Measurements from ENCODE around the gene MAML3.

Gene MAML3

DNA sequence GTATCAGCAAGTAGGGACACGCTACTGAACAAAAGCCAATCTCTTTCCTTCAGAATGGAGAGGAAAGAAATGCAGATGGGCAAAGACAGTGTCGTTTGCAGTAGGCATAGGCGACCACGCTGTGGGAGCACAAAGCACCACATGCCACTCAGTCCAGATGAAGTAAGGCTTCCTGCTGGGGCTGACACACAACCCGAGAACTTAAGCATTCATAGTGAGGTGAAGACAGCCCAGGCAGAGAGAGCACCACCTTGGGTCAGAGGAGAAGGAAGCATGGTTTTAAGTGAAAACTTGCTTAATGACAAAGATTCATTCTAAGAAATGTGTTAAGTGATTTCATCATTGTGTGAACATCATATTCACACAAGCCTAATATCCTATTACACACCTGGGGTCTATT is 249.6 kb downstream of the MAML3 start:
- no peak overlapping the region for H3K4me3 ChIP-seq (replicated peaks; ENCODE audit: low read depth, low read length)
- TF ChIP-seq CTCF (IDR thresholded peaks at IDR 0.05; ENCODE audit: low read depth, low read length, missing control alignments): no peak

DNA sequence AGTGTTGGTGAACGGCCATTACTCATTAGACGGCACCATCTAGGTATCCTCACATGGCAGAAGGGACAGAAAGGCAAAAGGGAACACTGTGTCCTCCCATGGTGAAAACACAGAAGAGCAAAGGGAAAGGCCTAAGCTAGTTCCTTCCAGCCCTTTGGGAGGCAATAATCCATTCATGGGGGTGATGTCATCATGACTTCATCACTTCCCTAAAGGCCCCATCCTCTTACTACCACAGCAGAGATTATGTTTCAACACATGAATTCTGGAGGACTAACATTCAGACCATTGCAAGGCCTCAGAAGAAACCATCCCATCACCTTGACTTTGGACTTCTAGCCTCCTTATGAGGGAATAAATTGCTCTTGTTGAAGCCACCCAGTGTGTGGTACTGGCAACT is 250.1 kb downstream of the MAML3 start:
- no peak overlapping the region for H3K4me3 ChIP-seq (replicated peaks; ENCODE audit: low read depth, low read length)
- DNase-seq (ENCODE audit: extremely low read depth, low read depth): no peak
- no peak for TF ChIP-seq CTCF (IDR thresholded peaks at IDR 0.05; ENCODE audit: low read depth, low read length, missing control alignments)

More for the DNA sequence above, 249.6 kb downstream of the MAML3 start:
- no peak for DNase-seq (ENCODE audit: extremely low read depth, low read depth)

DNA sequence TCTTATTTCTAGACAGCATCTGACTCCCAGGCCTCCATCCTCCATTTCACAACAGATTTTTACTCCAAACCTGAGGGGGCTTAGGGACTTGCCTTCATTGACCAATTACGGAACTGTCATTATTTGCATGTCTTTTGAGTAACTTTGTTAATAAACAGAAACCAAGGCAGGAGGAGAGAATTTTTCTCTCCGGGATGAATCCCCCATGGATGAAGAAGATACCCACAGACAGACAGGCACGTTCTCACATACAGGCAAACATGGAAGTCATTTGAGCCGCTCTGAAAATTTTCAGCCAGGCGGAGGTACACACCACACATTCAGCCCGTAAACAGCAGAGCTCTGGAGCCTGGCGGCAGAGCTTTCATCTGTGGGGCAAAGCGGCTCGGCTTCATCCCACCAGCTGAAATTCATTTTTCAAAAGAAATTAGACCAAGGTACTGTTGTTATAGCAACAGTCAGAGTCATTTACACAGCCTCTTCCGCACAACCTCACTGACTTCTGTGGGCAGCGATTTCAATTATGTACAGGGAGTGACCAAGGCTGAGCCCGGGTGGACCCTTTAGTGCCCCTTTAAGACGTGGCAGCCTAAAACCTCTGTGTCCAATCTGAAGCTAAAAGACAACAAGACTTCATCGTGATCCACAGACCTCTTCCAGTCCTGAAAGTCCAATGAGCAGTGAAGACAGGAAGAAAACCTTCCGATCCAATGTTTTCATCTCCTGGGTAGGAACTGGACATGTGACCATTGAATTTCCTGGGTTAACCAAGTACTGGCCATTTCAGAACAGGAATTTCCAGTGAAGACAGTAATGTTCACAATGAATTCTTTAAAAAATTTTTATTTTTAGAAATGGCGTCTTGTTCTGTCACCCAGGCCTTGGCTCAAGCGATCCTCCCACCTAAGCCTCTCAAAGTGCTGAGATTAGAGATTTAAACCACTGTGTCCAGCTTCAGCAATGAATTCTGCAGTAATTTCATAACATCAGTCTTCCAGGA is 251.4 kb downstream of the MAML3 start:
- H3K4me3 ChIP-seq (replicated peaks; ENCODE audit: low read depth, low read length): peak overlapping the region; percentile 29
- TF ChIP-seq CTCF (IDR thresholded peaks at IDR 0.05; ENCODE audit: low read depth, low read length, missing control alignments): no peak
- DNase-seq (ENCODE audit: extremely low read depth, low read depth): no peak

GRCh38 chr4:139901531-139902320 is 252.3 kb downstream of the MAML3 start:
- no peak for TF ChIP-seq CTCF (IDR thresholded peaks at IDR 0.05; ENCODE audit: low read depth, low read length, missing control alignments)
- peak overlapping the region; percentile 29 for H3K4me3 ChIP-seq (replicated peaks; ENCODE audit: low read depth, low read length)
- no peak for DNase-seq (ENCODE audit: extremely low read depth, low read depth)

DNA sequence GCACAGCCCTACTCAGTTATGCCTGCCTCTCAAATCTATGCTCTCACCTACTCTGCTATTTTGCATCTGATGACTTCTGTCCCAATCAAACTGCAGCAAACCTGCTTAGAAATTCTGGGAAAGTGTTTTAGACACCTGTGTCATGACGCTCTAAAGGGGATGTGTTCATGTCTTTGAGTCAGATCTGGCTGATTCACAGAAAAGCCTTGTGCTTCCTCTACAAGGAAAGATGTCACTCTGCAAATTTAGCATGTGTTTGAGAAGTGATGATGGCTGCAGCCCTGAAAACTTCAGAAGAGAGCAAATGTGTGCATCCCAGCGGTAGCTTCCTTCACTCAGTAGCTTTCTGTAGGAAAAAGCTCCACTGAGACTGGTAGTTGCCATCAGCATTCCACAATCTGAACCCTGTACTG is 253.0 kb downstream of the MAML3 start:
- TF ChIP-seq CTCF (IDR thresholded peaks at IDR 0.05; ENCODE audit: low read depth, low read length, missing control alignments): no peak
- no peak for DNase-seq (ENCODE audit: extremely low read depth, low read depth)
- no peak overlapping the region for H3K4me3 ChIP-seq (replicated peaks; ENCODE audit: low read depth, low read length)

- no peak overlapping the region for H3K4me3 ChIP-seq (replicated peaks; ENCODE audit: low read depth, low read length)
- no peak for DNase-seq (ENCODE audit: extremely low read depth, low read depth)
- TF ChIP-seq CTCF (IDR thresholded peaks at IDR 0.05; ENCODE audit: low read depth, low read length, missing control alignments): no peak
These were observed 254.6 kb downstream of the MAML3 start for GRCh38 chr4:139899346-139899745.

All from HFF-Myc (cell line).